HG03039 (cell line): Measurements from ENCODE around the gene CBX7.

Experiments used
- ATAC-seq: cut with Tn5 transposase; IDR thresholded peaks from one replicate; pipeline ENCODE4 v1.9.1; 2021; ENCODE audit warnings: mild to moderate bottlenecking, moderate library complexity; ENCODE audit not compliant: unreplicated experiment

Gene CBX7

DNA sequence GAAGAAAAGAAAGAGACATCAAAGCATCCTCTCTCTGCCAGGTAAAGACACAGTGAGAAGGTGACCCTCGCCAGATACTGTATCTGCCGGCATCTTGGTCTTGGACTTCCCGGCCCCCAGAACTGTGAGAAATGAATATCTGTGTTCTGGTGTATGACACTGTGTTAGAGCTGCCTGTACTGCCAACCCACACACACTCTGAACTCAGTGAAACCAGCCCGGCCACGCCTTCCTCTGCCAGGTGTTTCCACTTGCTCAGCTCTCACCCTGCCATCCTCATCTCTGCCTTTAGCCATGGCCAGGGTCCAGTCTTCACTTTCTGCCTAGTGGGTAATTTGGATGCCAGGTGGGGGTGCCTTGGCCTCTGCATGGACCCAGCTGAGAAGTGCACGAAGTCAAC, 24.0 kb downstream of the CBX7 start:
- no peak for ATAC-seq

DNA sequence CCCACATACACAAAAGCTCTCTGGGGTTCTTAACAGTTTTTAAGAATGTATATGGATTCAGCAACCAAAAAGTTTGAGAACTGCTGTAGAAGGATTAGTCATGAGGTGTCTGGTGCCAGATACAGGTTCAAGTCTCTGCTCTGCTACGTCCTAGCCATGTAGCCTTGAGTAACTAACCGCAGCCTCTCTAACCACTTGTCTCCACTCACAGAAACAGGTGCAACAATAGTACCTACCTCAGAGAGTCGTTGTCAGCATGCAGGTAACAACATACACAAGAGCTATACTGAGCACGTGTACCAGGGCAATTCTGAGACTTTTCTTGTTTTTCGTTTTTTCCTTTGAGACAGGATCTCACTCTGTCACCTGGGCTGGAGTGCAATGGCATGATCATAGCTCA, 26.9 kb downstream of the CBX7 start:
- ATAC-seq, result no peak

DNA sequence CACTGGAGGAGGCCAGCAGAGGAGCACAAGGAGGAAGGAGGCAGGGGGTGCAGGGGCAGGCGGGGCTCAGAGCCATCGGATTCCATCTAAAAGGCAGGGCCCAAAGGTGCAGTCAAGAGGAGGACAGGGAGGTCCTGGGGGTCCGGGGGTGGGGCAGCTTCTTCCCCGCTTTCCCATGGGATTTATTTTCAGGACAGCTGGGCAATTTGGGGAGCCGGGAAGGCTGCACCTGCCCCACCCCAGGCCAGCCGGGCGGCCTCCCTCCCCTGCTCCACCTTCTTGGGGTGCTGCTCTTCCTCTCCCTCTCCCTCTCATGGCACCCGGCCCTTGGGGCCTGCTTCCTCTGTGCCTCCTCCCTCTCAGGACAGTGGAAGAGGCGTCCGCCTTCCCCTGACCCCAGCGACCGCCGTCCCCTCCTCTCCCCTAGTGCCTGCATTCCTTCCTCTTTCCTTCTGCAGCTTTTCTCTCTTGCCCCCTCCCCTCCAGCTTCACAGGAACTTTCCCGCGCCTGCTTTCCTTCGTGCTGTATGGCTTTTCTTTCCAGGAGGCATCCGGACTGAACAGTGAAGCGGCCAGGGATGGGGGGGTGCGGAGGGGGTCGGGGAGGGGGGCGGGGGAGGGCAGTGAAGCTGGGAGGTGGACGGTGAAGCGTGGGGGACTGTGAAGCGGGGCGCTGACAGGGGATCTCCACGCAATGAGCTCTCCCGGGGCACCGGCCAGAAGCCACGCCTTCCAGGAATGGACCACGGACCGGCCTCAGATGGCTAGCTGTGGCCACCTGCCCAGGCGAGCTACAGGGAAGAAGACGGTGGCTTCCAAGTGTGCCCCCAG, 28.5 kb downstream of the CBX7 start:
- no peak for ATAC-seq

DNA sequence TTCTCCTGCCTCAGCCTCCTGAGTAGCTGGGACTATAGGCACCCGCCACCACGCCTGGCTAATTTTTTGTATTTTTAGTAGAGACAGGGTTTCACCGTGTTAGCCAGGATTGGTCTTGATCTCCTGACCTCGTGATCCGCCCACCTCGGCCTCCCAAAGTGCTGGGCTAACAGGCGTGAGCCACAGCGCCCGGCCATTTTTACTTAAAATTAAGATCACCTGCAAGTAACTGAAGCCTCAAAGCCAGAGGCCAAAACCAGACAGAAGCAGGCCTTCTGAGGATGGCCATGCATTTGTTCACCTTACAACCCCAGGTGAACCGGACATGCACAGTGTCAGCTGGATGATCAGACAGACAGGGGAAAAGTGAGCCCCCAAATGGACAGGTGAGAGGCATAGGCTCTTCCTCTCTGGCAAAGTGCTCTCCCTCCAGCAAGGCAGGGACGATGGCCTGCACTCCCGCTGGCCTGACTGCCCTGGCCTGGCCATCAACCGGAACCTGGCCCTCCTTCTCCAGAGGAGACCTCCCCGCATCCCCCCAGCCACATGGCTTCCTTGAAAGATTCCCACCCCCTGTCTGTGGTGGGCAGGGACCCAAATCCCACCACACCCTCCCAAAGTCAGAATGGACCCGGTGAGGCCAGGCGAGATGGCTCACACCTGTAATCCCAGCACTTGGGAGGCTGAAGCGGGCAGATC, 29.6 kb downstream of the CBX7 start:
- no peak for ATAC-seq

DNA sequence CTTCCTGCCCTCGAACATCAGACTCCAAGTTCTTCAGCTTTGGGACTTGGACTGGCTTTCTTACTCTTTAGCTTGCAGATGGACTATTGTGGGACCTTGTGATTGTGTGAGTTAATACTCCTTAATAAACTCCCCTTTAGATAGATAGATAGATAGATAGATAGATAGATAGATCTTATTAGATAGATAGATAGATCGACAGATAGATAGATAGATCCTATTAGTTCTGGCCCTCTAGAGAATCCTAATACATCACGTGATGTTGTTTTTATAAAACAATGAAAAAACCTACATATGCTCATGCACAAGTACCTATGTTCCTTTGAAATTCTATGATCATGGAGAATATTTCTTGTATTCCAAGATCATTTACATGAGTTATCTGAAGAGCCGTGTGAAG, 31.5 kb downstream of the CBX7 start:
- ATAC-seq, result no peak

DNA sequence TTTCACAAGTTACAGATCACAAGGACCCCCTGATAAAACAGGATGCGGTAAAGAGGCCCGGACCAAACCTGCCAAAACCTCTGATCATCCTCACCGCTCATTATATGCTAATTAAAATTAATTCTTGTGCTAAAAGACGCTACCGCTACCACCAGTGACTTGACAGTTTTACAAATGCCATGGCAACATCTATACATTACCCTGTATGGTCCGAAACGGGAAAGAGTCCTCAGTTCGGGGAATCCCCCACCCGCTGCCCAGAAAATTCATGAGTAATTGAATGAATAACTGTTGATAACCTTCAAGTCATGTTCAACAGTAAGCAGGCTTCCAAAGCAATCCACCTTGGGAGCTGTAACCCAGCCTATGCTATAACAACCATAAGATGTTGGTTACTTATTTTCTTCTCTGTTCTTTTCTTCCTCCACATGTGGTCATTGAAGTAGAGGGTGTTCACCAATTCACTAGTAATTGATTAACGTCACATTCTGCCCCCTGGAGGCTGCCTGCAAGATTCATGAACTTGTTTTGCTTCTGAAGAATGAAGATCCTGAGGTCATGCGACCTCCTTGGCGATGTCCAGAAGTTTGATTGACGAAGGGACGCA, 34.8 kb downstream of the CBX7 start:
- ATAC-seq, result no peak

DNA sequence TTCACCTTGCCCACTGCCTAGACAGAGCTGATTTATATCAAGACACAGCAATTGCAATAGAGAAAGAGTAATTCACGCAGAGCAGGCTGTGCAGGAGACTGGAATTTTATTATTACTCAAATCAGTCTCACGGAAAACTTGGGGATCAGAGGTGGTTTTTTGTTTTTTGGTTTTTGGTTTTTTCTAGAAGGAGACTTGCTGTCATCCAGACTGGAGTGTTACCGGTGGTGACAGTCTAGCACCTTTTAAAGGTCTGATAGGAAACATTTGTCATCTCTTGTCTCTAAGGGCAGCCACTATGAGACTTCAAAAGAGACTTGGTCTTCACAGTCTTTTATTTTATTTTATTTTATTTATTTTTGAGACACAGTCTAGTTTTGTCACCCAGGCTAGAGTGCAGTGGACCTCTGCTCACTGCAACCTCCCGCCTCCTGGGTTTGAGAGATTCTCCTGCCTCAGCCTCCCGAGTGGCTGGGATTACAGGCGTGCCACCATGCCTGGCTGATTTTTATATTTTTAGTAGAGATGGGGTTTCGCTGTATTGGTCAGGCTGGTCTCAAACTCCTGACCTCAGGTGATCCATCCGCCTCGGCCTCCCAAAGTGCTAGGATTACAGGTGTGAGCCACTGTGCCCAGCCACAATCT, 36.4 kb downstream of the CBX7 start:
- no peak for ATAC-seq

DNA sequence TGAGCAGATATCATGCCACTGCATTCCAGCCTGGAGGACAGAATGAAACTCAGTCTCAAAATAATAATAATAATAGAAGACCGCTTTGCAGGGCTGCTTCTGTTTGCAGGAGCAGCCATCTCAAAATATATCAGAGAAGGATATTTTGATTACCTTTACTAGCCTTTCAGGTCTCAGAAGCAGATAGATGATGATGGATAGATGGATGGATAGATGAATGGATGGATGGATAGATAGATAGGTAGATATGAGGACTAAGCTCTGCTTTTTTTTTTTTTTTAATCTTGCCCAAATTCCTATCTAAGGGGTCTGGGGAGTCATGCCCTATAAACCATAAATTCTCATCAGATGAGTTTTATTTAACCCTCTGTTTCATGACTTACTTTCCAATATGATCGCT, 36.9 kb downstream of the CBX7 start:
- ATAC-seq, result no peak

DNA sequence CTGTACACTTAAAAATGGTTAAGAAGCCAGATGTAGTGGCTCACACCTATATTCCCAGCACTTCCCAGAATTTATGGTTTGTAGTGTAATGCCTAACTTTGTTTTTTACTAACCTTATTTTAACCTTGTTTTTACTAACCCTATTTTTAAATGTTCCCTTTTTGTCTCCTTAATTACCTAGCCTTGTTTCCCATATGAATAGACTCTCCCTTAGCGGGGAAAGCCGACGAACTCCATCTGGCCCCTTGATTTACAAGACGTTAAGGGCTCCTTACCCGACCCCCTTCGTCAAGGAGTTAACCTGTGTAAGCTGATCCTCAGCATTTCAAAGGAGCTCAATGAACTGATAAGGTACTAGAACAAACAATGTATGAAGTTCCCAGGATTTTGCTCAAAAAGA, 38.4 kb downstream of the CBX7 start:
- no peak for ATAC-seq

DNA sequence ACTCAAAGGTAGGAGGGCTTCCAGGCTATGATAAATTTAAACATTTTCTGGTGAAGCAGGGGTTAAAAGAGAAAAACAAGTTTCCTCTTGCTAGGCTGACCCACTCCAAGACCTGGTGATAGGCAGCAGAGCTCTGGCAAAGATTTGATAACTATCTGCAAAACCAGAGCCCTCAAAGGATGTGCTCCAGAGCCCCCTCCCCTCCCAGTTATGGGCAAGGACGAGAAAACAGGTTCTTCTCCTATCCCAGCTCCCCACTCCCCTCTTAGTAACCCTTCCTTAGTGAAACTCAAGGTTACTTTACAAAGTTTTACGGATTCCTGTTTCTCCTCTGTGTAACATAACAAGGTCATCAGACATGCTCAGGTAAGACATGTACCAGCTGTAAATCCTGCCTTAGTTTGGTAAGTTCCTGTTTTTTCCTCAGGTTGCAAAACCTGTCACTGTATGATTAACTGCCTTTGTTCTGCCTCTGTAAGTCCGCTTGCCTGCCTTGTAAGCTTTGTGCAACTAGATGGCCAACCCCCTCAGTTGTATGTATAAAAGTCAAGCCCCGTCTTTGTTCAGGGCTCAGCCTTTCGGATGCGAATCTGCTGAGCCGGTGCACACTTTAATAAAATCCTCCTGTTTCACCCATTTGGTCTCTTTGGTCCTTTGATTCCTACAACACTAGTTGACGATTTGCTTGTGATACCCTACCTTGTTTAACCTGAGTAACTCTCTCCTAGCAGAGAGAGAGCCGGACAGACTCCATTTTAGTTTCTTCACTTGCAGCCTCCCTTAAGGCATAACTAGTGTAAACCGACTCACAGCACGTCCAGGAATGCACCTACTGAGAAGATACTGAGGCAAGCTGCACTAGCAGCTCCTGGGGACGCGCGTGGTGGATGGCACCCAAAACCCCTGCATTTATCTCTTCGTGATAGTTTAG, 41.6 kb downstream of the CBX7 start:
- ATAC-seq, result no peak

DNA sequence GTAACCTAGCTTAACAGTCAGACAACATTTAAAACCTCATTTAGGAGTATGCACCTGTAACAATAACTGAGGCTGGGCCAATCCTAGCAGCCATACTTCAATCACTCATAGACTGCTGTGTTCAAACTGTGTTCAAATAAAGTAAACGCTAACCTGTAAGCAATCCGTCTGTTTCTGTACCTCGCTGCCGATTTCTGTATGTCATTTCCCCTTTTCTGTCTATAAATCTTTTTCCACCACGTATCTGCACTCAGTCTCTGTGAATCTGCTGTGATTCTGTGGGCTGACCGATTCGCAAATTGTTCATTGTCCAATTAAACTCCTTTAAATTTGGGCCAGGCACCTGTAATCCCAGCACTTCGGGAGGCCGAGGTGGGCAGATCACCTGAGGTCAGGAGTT, 43.1 kb downstream of the CBX7 start:
- no peak for ATAC-seq

DNA sequence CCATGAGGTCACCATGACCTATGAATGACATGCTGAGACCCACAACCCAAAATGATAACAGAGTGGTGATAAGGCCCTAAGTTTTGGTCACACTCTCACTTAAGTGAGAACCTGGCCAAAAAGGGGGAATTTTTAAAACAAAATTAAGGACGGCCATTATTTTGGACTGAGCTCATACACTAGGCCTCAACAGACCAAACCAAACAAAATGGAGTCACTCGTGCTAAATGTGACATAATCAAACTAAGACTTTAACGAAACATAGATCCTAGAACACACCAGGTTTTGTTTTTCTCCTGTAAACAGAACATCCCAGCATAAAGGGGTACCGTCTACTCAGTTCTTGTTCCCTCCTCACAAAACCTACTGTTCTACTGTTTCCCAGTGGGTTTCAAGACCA, 44.0 kb downstream of the CBX7 start:
- ATAC-seq, result no peak

DNA sequence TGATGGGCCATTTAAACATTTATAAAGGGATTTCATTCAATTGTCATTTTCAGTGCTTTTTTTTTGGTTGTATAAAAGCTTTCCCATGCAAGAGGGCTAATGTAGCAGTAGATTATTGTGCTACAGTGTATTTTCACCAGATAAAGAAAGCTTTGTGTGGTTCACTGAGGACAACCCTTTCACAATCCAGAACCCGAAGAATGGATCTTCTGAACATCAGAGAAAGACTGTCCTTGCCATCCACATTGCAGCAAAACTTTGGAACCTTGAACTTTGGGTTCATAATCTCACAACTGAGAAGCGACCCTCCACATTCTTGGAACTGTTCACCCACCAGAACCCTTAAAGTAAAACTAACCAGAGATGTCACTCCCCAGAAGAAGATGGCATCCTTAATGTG, 46.2 kb downstream of the CBX7 start:
- no peak for ATAC-seq

DNA sequence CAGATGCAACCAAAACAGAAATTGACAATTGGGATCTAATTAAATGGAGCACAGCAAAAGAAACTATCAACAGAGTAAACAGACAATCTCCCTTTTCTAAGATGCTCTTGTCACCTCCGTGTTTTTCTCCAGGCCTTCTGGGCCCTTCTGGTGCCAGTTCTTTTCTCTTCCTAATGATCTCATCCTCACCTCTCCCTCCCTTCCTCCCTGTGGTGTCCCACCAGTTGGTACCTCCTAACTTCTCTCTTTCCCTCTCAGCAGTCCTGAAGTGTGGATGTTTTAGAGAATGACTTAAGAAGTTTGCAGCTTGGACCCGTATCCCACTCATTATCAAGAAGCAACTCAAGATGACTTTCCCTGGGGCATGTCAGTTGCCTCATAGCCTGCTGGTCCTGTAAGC, 49.0 kb downstream of the CBX7 start:
- ATAC-seq, result no peak

DNA sequence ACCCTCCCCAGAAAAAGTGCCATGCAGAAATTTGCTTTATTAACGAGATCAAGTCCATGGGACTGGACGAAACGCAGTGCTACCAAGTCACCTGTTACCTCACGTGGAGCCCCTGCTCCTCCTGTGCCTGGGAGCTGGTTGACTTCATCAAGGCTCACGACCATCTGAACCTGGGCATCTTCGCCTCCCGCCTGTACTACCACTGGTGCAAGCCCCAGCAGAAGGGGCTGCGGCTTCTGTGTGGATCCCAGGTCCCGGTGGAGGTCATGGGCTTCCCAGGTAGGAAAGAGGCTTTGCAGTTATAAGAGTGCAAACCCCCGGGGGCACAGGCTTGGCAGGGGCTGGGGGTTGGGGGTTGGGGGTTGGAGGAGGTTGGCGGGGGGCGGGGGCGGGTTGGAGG, 51.3 kb downstream of the CBX7 start:
- ATAC-seq, result no peak

DNA sequence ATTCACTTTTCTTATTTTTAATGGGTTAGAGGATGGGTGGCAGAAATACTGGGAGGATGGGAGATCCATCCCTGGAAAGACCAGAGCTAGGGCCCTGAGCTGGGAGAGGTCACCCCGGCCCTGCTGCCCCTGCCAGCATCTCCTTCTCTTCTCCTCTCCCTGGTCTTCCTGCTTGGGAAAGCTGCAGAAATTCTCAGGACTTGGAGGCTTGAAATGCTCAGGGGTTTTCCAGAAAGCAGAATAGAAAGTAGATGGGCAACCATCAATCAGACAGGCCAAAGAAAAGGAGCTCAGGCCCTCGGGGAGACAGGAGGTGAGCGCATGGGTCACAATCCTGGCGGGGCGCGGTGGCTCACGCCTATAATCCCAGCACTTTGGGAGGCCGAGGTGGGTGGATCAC, 53.9 kb downstream of the CBX7 start:
- no peak for ATAC-seq

DNA sequence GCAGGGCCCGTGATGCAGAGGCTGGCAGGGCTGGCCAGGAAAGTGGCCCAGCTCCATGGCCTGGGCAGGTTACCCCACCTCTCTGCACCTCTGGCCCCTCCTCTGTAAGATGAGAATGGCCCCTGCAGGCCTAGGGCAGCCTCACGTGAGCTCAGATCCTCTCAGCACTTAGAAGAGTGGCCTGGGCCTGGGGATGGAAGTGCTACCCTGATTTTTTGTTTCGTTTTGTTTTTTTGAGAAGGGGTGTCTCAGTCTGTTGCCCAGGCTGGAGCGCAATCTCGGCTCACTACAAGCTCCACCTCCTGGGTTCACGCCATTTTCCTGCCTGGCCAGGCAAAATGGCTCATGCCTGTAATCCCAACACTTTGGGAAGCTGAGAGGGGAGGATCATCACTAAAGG, 54.5 kb downstream of the CBX7 start:
- no peak for ATAC-seq

DNA sequence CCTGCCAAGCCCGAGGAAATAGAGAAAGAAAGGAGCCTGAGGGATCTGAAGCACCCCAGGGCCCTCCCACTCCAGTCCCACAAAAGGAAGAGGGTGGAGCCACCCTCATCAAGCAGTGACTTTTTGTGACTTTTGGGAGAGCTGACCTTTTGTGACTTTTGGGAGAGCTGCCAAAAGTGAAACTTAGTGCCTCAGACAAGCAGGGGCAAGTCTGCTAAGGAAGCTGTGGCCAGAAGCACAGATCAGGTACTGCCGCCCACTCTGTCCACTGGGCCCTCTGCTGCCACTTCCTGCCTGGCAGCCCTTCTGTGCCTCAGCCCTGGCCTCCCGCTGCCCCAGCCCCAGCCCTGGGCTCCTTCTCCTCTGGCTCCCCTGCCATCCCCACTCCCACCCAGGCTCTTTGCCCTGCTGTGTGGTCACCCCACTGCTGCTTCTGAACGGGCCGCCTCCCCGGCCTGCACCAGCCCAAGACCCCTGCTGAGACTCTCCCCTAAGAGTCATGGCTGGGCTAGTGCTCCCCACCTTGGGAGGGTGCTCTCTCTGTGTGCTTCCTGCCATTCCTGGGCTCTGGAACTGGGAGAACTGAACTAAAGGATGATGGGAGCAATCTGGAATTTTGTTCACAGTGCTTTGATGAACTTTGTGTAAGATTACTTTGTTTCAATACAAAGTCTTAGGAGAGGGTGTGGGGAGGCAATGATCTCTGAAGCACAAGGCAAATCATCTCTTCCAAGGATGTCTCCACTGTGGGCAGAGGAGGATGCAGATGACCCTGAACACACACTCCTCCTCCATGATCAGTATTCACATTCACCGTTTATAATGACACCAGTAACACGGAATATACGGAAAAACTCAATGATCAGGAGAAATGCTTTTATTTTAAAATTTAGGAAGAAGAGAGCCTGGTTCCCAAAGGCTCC, 55.1 kb downstream of the CBX7 start, which contains the start of gene APOBEC3H:
APOBEC3H (plus strand) TSS at position 147 of the 923 bp plus-strand sequence. CDS start 3,035 bp downstream, outside the sequence.
- ATAC-seq, result no peak

DNA sequence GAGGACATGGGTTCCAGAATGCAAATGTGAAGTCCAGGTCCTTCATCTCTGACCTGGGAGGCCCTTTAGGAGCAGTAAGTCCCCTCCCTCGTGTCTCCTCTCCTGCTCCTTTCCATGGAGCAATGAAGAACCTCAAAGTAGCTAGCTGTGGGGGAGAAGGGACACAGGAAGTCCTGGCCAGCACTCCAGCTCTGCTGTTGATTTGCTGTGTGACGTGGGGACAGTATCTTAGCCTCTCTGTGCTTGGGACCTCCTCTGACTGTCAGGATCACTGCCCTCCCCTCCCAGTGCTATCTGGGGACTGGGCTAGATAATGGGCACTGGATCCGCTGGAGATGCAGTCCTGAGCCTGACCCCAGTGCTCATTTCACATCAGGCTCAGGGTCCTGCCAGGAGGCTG, 56.5 kb downstream of the CBX7 start:
- no peak for ATAC-seq
